ENCODE measurements around the gene TNNC1.

The TNNC1 gene

DNA sequence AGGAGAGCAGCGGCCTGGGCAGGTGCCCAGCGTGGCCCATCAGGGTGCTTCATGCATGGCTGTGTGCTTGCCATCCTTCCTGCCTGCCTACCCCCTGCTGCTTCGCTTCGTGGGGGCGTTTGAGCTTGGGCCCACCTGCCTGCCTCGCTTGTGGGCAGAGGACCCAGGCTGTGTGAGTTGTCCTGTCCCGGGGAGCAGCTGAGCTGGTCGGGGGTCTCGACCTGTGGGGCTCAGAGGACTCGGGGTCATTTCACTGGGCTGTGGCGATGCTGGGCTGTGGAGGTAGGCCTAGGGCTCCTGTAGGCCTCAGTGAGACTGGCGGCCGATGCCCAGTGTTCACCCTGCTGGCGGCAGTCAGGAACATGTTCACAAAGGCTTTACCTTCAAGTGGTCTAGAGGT is 29.2 kb upstream of the TNNC1 start:
- no peak overlapping the region for H3K27ac ChIP-seq
- TF ChIP-seq, protein P1, sequence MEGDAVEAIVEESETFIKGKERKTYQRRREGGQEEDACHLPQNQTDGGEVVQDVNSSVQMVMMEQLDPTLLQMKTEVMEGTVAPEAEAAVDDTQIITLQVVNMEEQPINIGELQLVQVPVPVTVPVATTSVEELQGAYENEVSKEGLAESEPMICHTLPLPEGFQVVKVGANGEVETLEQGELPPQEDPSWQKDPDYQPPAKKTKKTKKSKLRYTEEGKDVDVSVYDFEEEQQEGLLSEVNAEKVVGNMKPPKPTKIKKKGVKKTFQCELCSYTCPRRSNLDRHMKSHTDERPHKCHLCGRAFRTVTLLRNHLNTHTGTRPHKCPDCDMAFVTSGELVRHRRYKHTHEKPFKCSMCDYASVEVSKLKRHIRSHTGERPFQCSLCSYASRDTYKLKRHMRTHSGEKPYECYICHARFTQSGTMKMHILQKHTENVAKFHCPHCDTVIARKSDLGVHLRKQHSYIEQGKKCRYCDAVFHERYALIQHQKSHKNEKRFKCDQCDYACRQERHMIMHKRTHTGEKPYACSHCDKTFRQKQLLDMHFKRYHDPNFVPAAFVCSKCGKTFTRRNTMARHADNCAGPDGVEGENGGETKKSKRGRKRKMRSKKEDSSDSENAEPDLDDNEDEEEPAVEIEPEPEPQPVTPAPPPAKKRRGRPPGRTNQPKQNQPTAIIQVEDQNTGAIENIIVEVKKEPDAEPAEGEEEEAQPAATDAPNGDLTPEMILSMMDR (conservative IDR thresholded peaks at IDR 0.05), result no peak

DNA sequence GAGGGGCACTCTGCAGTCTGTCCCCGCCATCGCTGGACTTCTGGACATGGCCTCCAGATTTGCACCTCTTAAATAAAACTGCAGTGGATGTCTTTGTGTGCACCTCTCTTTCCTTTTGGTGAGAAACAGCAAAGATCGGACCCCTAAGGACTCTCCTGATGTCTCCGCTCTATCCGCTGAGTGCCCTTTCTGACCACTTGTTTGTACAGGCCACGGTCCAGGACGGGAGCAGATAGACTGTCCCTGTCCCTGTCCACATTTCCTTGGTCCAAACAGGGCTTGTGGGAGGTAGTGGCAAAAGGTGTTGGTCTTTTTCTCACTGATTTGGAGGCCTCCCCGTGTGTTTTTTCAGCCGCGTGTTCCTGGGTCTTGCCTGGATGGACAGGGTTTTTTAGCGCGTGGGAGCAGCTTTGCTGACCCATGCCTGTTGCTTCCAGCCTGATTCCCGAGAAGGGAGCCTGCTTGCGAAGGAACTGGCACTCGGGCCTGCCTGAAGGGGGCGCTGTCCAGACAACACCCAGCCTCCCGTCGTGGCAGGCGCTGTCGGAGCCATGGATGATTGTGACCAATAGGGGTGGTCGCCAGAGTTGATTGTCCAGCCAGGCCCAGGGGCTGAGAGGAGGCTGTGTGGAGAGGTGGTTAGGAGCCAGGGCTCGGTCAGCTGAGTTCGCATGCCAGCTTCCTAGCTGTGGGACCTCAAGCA is 28.1 kb upstream of the TNNC1 start:
- H3K27ac ChIP-seq, result no peak overlapping the region
- TF ChIP-seq, protein P1 (conservative IDR thresholded peaks at IDR 0.05), result peak; percentile 45; the same call in 1 of the 2 replicates

- TF ChIP-seq, protein P1 (conservative IDR thresholded peaks at IDR 0.05), result no peak
- H3K27ac ChIP-seq, result no peak overlapping the region
These were observed 27.2 kb upstream of the TNNC1 start for GRCh38 chr3:52480768-52481715.

DNA sequence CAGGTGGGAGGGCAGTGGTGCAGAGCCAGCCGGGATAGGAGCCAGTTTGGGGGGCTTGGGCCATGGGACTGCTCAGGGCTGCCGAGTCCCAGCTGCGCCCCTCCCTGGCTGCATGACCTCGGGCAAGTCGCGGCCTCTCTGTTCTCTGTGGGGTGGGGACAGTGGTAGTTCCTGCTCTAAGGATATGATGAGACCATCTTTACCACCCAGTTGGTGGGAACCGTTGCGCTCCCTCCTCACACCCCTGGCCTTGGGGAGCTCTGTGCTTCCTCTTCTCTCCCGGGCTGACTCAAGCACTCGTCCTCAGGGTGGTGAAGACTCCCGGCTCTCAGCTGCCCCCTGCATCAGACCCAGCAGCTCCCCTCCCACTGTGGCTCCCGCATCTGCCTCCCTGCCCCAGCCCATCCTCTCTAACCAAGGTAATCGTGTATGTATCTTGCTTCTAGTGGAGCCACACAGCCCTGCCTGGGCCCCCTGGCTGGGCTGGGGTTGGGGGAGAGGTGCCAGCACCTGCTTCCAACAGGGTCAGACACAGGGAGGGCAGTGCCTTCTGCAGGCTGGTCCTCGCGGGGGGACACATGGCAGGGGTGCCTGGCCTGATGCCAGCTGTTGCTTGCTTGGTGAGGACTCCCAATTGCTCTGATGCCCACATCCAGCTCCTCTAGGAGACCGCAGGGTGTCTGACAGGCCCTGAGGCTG is 26.2 kb upstream of the TNNC1 start:
- no peak overlapping the region for H3K27ac ChIP-seq
- TF ChIP-seq, protein P1 (conservative IDR thresholded peaks at IDR 0.05), result no peak

GRCh38 chr3:52479037-52479876 is 25.4 kb upstream of the TNNC1 start:
- H3K27ac ChIP-seq, result no peak overlapping the region
- TF ChIP-seq, protein P1 (conservative IDR thresholded peaks at IDR 0.05), result no peak

DNA sequence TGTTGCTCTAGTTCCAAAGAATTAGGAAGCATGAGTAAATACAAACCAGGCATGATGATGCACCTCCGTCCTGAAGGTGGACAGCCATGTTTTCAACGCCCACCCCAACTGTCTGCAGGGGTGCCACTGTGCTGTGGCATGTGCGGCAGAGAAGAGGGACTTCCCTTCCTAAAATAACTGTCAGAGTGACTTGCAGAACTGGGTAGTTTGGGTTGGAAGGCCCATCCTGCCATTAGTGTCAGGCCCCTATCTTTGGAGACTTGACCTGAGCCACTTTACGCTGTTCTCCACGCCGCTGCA is 23.9 kb upstream of the TNNC1 start:
- TF ChIP-seq, protein P1 (conservative IDR thresholded peaks at IDR 0.05), result no peak

More for the DNA sequence above, 23.9 kb upstream of the TNNC1 start:
- no peak overlapping the region for H3K27ac ChIP-seq

Measured in VCaP (cell line).